Suppressor macrophage treated with lipopolysaccharide for 4 hours (primary cell): ENCODE data around the gene EAF1.

Experiments
- DNase-seq: peaks from one replicate; pipeline ENCODE4 v3.0.0-alpha.2; 2020

The EAF1 gene

GRCh38 chr3:15488002-15488401 is 60.6 kb downstream of the EAF1 start:
- no peak for DNase-seq

GRCh38 chr3:15490158-15490557 is 62.8 kb downstream of the EAF1 start:
- DNase-seq: no peak

GRCh38 chr3:15491143-15491542 is 63.7 kb downstream of the EAF1 start:
- DNase-seq: no peak
